ENCODE measurements around the gene PRSS56. TPM values are rescaled to one million over a fixed set of nuclear protein-coding genes. Genes with fewer than 3 reads are reported as not detected.

Gene PRSS56
- total RNA-seq, 6 experiments from 2014 or later = not detected

DNA sequence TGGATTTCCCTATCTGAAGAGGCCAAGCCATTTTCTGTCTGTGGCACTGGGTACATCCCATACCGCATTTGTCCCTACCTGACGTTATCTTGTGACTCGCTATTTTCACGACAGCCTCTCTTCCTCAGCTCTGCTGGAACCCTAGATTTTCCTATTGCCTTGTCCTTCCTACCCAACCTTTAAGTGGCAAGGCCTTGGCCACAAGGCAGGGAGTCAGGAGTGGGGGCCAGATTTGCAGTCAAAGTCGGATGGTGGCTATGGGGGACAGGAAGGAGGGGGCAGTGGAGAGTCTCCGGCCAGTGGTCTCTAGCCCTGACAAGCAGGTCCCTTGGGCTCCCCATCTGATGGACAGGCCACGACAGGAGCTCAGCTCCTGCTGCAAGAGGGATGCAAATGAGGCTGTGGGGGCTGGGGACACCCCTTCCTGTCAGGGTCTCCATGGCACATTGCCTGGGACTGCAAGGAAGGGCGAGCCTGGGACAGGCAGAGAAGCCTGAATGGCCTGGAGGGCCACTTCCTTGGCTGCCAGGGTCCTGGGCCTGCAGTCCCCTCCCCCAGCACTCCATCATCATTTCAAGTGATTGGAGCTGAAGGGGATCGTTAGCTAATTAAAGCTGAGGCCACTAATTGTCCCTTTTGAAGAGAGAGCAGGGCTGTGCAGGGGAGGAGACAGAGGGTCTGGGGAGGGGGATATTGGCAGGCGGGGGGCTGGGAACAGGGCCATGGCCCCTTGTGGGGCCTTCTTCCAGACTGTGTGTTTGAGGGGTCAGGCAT, 26.3 kb upstream of the PRSS56 start:
- no peak overlapping the region for H3K27ac Mint-ChIP-seq
- peaks cover 33% of the 10 kb centered on the region for H3K27me3 Mint-ChIP-seq (ENCODE audit: insufficient read depth)
- no peaks in the 10 kb centered on the region for H3K4me1 Mint-ChIP-seq (ENCODE audit: low read depth)
- no peaks in the 10 kb centered on the region for H3K36me3 Mint-ChIP-seq (ENCODE audit: low read depth)
- DNase-seq = no peak
- H3K4me3 Mint-ChIP-seq = no peak overlapping the region
- H3K9me3 Mint-ChIP-seq = no peaks in the 10 kb centered on the region
- TF ChIP-seq, protein P1, sequence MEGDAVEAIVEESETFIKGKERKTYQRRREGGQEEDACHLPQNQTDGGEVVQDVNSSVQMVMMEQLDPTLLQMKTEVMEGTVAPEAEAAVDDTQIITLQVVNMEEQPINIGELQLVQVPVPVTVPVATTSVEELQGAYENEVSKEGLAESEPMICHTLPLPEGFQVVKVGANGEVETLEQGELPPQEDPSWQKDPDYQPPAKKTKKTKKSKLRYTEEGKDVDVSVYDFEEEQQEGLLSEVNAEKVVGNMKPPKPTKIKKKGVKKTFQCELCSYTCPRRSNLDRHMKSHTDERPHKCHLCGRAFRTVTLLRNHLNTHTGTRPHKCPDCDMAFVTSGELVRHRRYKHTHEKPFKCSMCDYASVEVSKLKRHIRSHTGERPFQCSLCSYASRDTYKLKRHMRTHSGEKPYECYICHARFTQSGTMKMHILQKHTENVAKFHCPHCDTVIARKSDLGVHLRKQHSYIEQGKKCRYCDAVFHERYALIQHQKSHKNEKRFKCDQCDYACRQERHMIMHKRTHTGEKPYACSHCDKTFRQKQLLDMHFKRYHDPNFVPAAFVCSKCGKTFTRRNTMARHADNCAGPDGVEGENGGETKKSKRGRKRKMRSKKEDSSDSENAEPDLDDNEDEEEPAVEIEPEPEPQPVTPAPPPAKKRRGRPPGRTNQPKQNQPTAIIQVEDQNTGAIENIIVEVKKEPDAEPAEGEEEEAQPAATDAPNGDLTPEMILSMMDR (IDR thresholded peaks at IDR 0.05) = no peak

DNA sequence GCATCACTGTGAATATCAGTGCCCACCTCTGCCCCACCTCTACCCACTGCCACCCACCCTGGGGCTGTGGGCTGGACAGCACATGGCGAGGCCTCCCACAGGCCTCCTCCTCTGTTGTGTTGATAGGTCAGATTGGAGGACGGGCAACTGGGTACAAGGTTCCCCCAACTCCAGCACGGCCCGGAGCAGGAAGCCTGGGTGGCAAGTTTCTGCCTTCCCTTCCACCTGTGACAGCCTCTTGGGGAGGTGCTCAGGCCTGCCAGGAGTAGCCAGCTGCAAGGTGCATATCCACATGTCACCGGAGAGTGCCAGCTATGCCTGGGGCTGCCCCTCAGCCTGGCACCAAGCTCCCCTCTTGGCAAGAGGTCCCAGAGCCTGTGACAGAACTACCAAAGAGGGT, 25.6 kb upstream of the PRSS56 start:
- H3K36me3 Mint-ChIP-seq (ENCODE audit: low read depth) = no peaks in the 10 kb centered on the region
- H3K4me3 Mint-ChIP-seq = no peak overlapping the region
- H3K9me3 Mint-ChIP-seq = no peaks in the 10 kb centered on the region
- H3K4me1 Mint-ChIP-seq (ENCODE audit: low read depth) = no peaks in the 10 kb centered on the region
- H3K27ac Mint-ChIP-seq = no peak overlapping the region
- TF ChIP-seq, protein P1 (IDR thresholded peaks at IDR 0.05) = no peak
- no peak for DNase-seq
- H3K27me3 Mint-ChIP-seq (ENCODE audit: insufficient read depth) = peaks cover 29% of the 10 kb centered on the region

DNA sequence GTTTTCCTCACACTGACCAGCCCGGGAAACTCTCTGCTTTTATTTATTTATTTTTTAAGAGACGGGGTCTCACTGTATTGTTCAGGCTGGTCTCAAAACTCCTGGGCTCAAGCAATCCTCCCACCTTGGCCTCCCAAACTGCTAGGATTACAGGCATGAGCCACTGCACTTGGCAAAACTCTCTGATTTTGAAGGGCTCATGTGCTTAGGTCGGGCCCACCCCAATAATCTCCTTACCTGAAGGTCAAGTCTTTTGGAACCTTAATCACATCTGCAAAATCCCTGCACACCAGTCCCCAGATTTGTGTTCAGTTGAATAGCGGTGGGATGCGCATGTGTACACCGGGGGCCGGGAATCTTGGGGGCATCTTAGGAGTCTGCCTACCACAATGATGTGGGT, 24.9 kb upstream of the PRSS56 start:
- Mint-ChIP-seq H3K4me1 (ENCODE audit: low read depth) (no peaks in the 10 kb centered on the region), H3K27me3 (ENCODE audit: insufficient read depth) (peaks cover 29% of the 10 kb centered on the region), H3K27ac (no peak overlapping the region), H3K4me3 (no peak overlapping the region), H3K9me3 (no peaks in the 10 kb centered on the region), H3K36me3 (ENCODE audit: low read depth) (no peaks in the 10 kb centered on the region)
- TF ChIP-seq, protein P1 (IDR thresholded peaks at IDR 0.05) = no peak
- no peak for DNase-seq

- Mint-ChIP-seq H3K27ac (no peak overlapping the region), H3K36me3 (ENCODE audit: low read depth) (no peaks in the 10 kb centered on the region), H3K4me3 (no peak overlapping the region), H3K27me3 (ENCODE audit: insufficient read depth) (peaks cover 37% of the 10 kb centered on the region), H3K4me1 (ENCODE audit: low read depth) (no peaks in the 10 kb centered on the region), H3K9me3 (no peaks in the 10 kb centered on the region)
- no peak for DNase-seq
- TF ChIP-seq, protein P1 (IDR thresholded peaks at IDR 0.05) = no peak
Measured at GRCh38 chr2:232496501-232497270, 23.5 kb upstream of the PRSS56 start.

DNA sequence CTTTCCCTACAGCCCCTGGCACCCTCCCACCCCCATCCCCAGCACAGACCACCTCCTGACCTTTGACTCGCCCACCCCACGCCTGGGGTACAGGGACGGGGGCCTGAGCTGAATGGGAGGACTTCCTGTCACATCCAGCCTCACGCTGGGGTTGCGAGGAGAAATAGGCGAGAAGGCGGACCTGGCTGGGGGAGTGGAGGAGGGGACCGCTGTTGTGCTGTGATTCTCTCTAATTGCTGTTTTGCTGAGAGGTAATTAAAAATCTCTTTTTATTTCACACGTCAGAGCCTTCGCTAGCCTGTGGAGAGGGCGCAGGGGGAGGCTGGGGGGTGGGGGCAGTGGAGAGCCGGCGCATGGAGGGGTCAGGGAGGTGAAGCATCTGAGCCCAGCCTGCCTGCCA, 22.8 kb upstream of the PRSS56 start:
- no peaks in the 10 kb centered on the region for H3K36me3 Mint-ChIP-seq (ENCODE audit: low read depth)
- DNase-seq = no peak
- TF ChIP-seq, protein P1 (IDR thresholded peaks at IDR 0.05) = no peak
- H3K27me3 Mint-ChIP-seq (ENCODE audit: insufficient read depth) = peaks cover 37% of the 10 kb centered on the region
- no peaks in the 10 kb centered on the region for H3K9me3 Mint-ChIP-seq
- H3K27ac Mint-ChIP-seq = no peak overlapping the region
- no peak overlapping the region for H3K4me3 Mint-ChIP-seq
- no peaks in the 10 kb centered on the region for H3K4me1 Mint-ChIP-seq (ENCODE audit: low read depth)
